Measurements from ENCODE around the gene CELF5. TPM values are rescaled to one million over a fixed set of nuclear protein-coding genes. Genes with fewer than 3 reads are reported as not detected.
"Not testable (repeated sequence)": the region's sequence is repeated elsewhere in the genome, so short reads cannot be mapped to it uniquely, and the experiment has no call there.

Gene CELF5
- total RNA-seq, 1 donor from 2014 or later: 2.3 TPM

DNA sequence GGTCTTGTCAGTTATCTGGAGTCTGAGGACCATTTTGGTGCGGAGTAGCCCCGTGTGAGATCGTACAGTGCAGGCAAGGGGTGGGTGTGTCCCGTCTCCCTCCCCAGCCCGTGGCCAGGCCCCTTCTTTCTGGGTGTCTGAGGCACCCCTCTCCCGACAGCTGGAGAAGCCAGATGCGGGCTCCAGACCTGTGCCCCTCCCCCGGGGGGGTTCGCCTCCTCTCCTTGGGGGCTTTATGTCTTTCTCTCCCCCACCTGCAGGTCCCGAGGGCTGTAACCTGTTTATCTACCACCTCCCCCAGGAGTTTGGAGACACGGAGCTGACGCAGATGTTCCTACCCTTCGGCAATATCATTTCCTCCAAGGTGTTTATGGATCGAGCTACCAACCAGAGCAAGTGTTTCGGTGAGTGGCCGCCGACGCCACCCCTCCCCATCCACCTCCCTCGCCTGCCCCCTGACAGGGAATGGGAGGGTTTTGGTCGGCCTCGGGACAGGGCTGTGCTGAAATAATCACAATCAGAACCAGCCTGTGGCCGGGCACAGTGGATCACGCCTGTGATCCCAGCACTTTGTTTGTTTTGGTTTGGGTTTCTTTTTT is 65.6 kb downstream of the CELF5 start:
- TF ChIP-seq, protein P1, sequence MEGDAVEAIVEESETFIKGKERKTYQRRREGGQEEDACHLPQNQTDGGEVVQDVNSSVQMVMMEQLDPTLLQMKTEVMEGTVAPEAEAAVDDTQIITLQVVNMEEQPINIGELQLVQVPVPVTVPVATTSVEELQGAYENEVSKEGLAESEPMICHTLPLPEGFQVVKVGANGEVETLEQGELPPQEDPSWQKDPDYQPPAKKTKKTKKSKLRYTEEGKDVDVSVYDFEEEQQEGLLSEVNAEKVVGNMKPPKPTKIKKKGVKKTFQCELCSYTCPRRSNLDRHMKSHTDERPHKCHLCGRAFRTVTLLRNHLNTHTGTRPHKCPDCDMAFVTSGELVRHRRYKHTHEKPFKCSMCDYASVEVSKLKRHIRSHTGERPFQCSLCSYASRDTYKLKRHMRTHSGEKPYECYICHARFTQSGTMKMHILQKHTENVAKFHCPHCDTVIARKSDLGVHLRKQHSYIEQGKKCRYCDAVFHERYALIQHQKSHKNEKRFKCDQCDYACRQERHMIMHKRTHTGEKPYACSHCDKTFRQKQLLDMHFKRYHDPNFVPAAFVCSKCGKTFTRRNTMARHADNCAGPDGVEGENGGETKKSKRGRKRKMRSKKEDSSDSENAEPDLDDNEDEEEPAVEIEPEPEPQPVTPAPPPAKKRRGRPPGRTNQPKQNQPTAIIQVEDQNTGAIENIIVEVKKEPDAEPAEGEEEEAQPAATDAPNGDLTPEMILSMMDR (conservative IDR thresholded peaks at IDR 0.05): no peak
- no peak overlapping the region for H3K27ac Mint-ChIP-seq (ENCODE audit: unreplicated experiment)
- DNase-seq (ENCODE audit: low read depth, low spot score): no peak
- H3K36me3 Mint-ChIP-seq (ENCODE audit: low read depth): no peaks in the 10 kb centered on the region
- H3K4me3 Mint-ChIP-seq: no peak overlapping the region
- peaks cover 49% of the 10 kb centered on the region for H3K27me3 Mint-ChIP-seq (ENCODE audit: low read depth)
- H3K4me1 Mint-ChIP-seq: no peaks in the 10 kb centered on the region
- H3K9me3 Mint-ChIP-seq: no peaks in the 10 kb centered on the region

DNA sequence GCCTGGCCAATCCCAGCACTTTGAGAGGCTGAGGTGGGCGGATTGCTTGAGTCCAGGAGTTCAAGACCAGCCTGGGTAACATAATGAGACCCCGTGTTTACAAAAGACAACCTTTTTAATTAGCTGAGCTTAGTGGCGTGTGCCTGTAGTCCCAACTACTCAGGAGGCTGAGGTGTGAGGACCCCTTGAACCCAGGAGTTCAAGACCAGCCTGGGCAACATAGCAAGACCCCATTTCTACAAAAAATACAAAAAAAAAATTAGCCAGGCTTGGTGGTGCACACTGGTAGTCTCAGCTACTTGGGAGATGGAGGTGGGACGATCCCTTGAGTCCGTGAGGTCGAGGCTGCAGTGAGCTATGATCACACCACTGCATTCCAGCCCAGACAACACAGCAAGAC is 66.4 kb downstream of the CELF5 start:
- DNase-seq (ENCODE audit: low read depth, low spot score); H3K4me3 Mint-ChIP-seq; H3K27ac Mint-ChIP-seq (ENCODE audit: unreplicated experiment); H3K9me3 Mint-ChIP-seq; H3K36me3 Mint-ChIP-seq (ENCODE audit: low read depth); H3K4me1 Mint-ChIP-seq: not testable (repeated sequence)
- peaks cover 48% of the 10 kb centered on the region for H3K27me3 Mint-ChIP-seq (ENCODE audit: low read depth)

DNA sequence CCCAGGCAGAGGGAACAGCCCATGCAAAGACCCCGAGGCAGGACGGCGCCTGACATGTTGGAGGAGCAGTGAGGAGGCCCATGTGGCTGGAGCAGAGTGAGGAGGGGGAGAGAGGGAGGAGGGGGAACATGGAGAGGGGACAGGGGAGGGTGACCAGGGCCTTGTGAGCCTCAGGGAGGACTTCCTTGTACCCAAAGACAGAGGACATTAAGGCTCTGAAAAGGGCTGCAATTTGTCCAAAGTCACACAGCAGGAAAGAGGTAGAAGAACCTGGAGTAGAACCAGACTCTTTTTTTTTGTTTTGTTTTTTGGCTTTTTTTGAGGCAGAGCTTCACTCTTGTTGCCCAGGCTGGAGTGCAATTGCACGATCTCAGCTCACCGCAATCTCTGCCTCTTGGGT is 67.2 kb downstream of the CELF5 start:
- no peak for DNase-seq (ENCODE audit: low read depth, low spot score)
- Mint-ChIP-seq H3K27me3 (ENCODE audit: low read depth) (peaks cover 48% of the 10 kb centered on the region), H3K27ac (ENCODE audit: unreplicated experiment) (no peak overlapping the region), H3K9me3 (no peaks in the 10 kb centered on the region), H3K36me3 (ENCODE audit: low read depth) (no peaks in the 10 kb centered on the region), H3K4me1 (no peaks in the 10 kb centered on the region), H3K4me3 (no peak overlapping the region)
- TF ChIP-seq, protein P1 (conservative IDR thresholded peaks at IDR 0.05): no peak

DNA sequence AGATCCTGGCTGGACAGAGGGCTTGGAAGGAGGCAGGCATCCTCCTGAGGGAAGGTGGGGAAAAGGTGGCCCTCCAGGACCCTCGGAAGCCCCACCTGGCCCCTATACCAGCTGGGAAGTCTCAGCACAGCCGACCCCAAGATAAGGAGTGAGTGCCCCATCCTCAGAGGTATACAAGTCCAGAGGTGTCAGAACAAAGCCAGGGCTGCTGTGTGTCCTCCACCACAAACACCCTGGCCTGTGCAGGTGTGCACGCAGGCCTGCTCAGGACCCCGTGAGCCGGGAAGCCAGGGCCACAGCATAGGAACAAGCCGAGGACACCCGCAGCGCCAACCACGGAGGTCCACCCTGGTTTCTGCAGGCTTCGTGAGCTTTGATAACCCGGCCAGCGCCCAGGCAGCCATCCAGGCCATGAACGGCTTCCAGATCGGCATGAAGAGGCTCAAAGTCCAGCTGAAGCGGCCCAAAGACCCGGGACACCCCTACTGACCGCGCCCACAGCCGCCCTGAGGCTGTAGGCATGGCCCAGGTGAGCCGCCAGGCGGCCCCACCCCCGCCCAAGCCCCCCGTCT is 68.6 kb downstream of the CELF5 start:
- DNase-seq (ENCODE audit: low read depth, low spot score): no peak
- no peak overlapping the region for H3K27ac Mint-ChIP-seq (ENCODE audit: unreplicated experiment)
- TF ChIP-seq, protein P1 (conservative IDR thresholded peaks at IDR 0.05): no peak
- no peaks in the 10 kb centered on the region for H3K36me3 Mint-ChIP-seq (ENCODE audit: low read depth)
- H3K9me3 Mint-ChIP-seq: no peaks in the 10 kb centered on the region
- H3K27me3 Mint-ChIP-seq (ENCODE audit: low read depth): peaks cover 43% of the 10 kb centered on the region
- no peaks in the 10 kb centered on the region for H3K4me1 Mint-ChIP-seq
- no peak overlapping the region for H3K4me3 Mint-ChIP-seq

DNA sequence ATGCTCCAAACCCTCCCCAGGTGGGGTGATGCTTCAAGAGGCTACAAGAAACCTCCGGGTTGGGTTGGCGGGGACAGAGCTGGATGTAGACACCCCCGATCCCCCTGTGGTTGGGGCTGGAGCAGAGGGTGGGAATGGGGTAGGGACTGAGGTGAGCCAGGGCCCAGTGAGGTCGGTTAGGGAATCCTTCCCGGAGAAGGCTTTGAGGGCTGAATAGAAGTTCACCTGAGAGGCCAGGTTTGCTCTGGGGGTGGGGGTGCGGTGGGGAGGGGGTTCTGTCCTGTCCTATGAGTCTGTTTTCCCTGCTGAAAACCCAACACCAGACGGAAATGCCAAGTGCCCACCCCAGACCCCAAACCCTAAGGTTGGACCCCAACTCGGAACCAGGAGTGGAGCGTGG is 69.1 kb downstream of the CELF5 start:
- Mint-ChIP-seq H3K27me3 (ENCODE audit: low read depth) (peaks cover 40% of the 10 kb centered on the region), H3K36me3 (ENCODE audit: low read depth) (no peaks in the 10 kb centered on the region), H3K9me3 (no peaks in the 10 kb centered on the region), H3K4me3 (no peak overlapping the region), H3K27ac (ENCODE audit: unreplicated experiment) (no peak overlapping the region), H3K4me1 (no peaks in the 10 kb centered on the region)
- TF ChIP-seq, protein P1 (conservative IDR thresholded peaks at IDR 0.05): no peak
- no peak for DNase-seq (ENCODE audit: low read depth, low spot score)

DNA sequence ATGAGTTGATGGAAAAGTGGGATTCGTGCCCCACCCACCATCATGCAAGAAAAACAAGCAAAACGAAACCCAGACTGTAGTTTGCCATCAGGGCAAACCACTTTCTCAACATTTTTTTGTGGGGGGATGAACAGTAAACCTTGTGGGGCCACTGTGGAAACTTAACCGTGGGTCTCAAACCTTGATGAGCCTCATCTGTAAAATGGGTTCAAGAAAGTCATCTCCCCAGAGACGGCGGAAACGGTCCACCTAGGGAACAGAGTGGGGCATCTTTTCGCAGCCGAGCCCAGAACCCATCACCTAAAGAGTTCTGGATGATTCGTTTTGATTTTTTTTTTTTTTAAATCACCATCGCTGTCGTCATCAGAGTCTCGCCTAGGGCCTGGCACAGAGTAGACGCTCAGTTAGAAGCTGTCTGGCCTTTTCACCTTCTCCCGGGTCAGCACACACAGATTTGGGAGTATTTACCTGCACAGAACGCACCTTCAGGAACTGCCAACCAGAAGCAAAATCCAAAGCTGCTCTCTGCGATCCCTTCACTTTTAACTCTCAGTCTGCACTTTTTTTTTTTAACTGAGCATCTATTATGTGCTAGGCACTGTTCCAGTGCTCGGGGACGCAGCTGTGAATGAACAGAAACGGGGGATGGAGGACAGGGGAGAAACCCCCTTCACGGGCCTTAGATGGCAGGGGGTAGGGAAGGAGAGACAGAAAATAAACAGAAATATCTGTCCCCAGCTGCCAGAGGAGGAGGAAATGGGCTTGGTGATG is 69.8 kb downstream of the CELF5 start:
- H3K27me3 Mint-ChIP-seq (ENCODE audit: low read depth): peaks cover 39% of the 10 kb centered on the region
- H3K27ac Mint-ChIP-seq (ENCODE audit: unreplicated experiment): no peak overlapping the region
- H3K4me1 Mint-ChIP-seq: no peaks in the 10 kb centered on the region
- no peak overlapping the region for H3K4me3 Mint-ChIP-seq
- no peak for DNase-seq (ENCODE audit: low read depth, low spot score)
- no peaks in the 10 kb centered on the region for H3K9me3 Mint-ChIP-seq
- TF ChIP-seq, protein P1 (conservative IDR thresholded peaks at IDR 0.05): no peak
- no peaks in the 10 kb centered on the region for H3K36me3 Mint-ChIP-seq (ENCODE audit: low read depth)
